ENCODE results near the gene RAE1. TPM values are rescaled to one million over a fixed set of nuclear protein-coding genes. Genes with fewer than 3 reads are reported as not detected.

RAE1 gene
- total and polyA plus RNA-seq, 2 experiments from 2014 or later, result 35.4 to 43.3 TPM

DNA sequence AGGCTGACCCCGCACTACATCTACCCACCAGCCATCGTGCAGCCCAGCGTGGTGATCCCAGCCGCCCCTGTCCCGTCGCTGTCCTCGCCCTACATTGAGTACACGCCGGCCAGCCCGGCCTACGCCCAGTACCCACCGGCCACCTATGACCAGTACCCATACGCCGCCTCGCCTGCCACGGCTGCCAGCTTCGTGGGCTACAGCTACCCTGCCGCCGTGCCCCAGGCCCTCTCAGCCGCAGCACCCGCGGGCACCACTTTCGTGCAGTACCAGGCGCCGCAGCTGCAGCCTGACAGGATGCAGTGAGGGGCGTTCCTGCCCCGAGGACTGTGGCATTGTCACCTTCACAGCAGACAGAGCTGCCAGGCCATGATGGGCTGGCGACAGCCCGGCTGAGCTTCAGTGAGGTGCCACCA lies 56.5 kb downstream of the RAE1 start:
- Mint-ChIP-seq H3K4me1 (no peaks in the 10 kb centered on the region), H3K9me3 (no peaks in the 10 kb centered on the region), H3K4me3 (no peak overlapping the region), H3K27ac (no peak overlapping the region), H3K36me3 (ENCODE audit: low read depth) (peaks cover 31% of the 10 kb centered on the region; the same call in 2 of the 3 replicates), H3K27me3 (ENCODE audit: insufficient read depth, low read depth, poor library complexity) (peaks cover 7% of the 10 kb centered on the region)
- H4K20me1 ChIP-seq (replicated peaks; ENCODE audit: insufficient read depth), result peaks cover 2% of the 10 kb centered on the region; the same call in 1 of the 2 replicates
- no peak overlapping the region for H3K4me2 ChIP-seq
- H3K4me3 ChIP-seq, result no peak overlapping the region
- peaks cover 5% of the 10 kb centered on the region for H3K79me2 ChIP-seq (replicated peaks; ENCODE audit: insufficient read depth)
- no peak overlapping the region for H2AFZ ChIP-seq
- H3K27me3 ChIP-seq (ENCODE audit: insufficient read depth), result no peaks in the 10 kb centered on the region
- ATAC-seq (no peak), DNase-seq (ENCODE audit: low spot score) (no peak)
- no peaks in the 10 kb centered on the region for H3K4me1 ChIP-seq (ENCODE audit: insufficient read depth)
- no peaks in the 10 kb centered on the region for H3K9me2 ChIP-seq (ENCODE audit: insufficient read depth)
- no peak overlapping the region for H3K27ac ChIP-seq (ENCODE audit: low read depth)
- TF ChIP-seq CREB1 (CRISPR knock-in tag; IDR thresholded peaks at IDR 0.05; ENCODE audit: low read depth), result no peak
- TF ChIP-seq, protein P1, sequence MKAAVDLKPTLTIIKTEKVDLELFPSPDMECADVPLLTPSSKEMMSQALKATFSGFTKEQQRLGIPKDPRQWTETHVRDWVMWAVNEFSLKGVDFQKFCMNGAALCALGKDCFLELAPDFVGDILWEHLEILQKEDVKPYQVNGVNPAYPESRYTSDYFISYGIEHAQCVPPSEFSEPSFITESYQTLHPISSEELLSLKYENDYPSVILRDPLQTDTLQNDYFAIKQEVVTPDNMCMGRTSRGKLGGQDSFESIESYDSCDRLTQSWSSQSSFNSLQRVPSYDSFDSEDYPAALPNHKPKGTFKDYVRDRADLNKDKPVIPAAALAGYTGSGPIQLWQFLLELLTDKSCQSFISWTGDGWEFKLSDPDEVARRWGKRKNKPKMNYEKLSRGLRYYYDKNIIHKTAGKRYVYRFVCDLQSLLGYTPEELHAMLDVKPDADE (IDR thresholded peaks at IDR 0.05), result no peak
- no peak for TF ChIP-seq EZH2phosphoT487 (IDR thresholded peaks at IDR 0.05; ENCODE audit: unreplicated experiment)
- no peak for TF ChIP-seq ZNF331 (CRISPR knock-in tag; IDR thresholded peaks at IDR 0.05; ENCODE audit: low read depth)
- TF ChIP-seq STAT1 (IDR thresholded peaks at IDR 0.05; ENCODE audit: unreplicated experiment), result no peak
- H3K36me3 ChIP-seq (ENCODE audit: insufficient read depth), result peaks cover 10% of the 10 kb centered on the region; the same call in 1 of the 2 replicates
- H3F3A ChIP-seq (replicated peaks; ENCODE audit: low read depth), result no peaks in the 10 kb centered on the region

- H3K4me3 Mint-ChIP-seq, result no peak overlapping the region
- Histone ChIP-seq H3K36me3 (ENCODE audit: insufficient read depth) (peaks cover 10% of the 10 kb centered on the region; the same call in 1 of the 2 replicates), H3K27ac (ENCODE audit: low read depth) (no peak overlapping the region), H4K20me1 (replicated peaks; ENCODE audit: insufficient read depth) (peaks cover 2% of the 10 kb centered on the region; the same call in 1 of the 2 replicates), H3K4me2 (no peak overlapping the region), H3K27me3 (ENCODE audit: insufficient read depth) (no peaks in the 10 kb centered on the region), H3F3A (replicated peaks; ENCODE audit: low read depth) (no peaks in the 10 kb centered on the region), H3K4me3 (no peak overlapping the region), H3K9me2 (ENCODE audit: insufficient read depth) (no peaks in the 10 kb centered on the region), H3K79me2 (replicated peaks; ENCODE audit: insufficient read depth) (no peaks in the 10 kb centered on the region; the same call in 1 of the 2 replicates), H3K4me1 (ENCODE audit: insufficient read depth) (no peaks in the 10 kb centered on the region), H2AFZ (no peak overlapping the region)
- H3K4me1 Mint-ChIP-seq, result no peaks in the 10 kb centered on the region
- ATAC-seq (no peak), DNase-seq (ENCODE audit: low spot score) (no peak)
- no peak overlapping the region for H3K27ac Mint-ChIP-seq
- H3K36me3 Mint-ChIP-seq (ENCODE audit: low read depth), result peaks cover 31% of the 10 kb centered on the region; the same call in 2 of the 3 replicates
- peaks cover 7% of the 10 kb centered on the region for H3K27me3 Mint-ChIP-seq (ENCODE audit: insufficient read depth, low read depth, poor library complexity)
- no peaks in the 10 kb centered on the region for H3K9me3 Mint-ChIP-seq
- TF ChIP-seq NANOG (IDR thresholded peaks at IDR 0.05; ENCODE audit: borderline replicate concordance) (no peak), EZH2 (IDR thresholded peaks at IDR 0.05; ENCODE audit: low read depth, unreplicated experiment) (no peak), POLR2AphosphoS5 (IDR thresholded peaks at IDR 0.05; ENCODE audit: low read depth) (no peak), ZNF114 (CRISPR knock-in tag; IDR thresholded peaks at IDR 0.05) (no peak), JUNB (IDR thresholded peaks at IDR 0.05; ENCODE audit: unreplicated experiment) (no peak), EZH2phosphoT487 (IDR thresholded peaks at IDR 0.05; ENCODE audit: unreplicated experiment) (no peak), ZNF462 (CRISPR knock-in tag; IDR thresholded peaks at IDR 0.05) (no peak), CREB1 (CRISPR knock-in tag; IDR thresholded peaks at IDR 0.05; ENCODE audit: low read depth) (no peak)
- TF ChIP-seq, protein P1 (IDR thresholded peaks at IDR 0.05), result no peak
- TF ChIP-seq, protein P2, sequence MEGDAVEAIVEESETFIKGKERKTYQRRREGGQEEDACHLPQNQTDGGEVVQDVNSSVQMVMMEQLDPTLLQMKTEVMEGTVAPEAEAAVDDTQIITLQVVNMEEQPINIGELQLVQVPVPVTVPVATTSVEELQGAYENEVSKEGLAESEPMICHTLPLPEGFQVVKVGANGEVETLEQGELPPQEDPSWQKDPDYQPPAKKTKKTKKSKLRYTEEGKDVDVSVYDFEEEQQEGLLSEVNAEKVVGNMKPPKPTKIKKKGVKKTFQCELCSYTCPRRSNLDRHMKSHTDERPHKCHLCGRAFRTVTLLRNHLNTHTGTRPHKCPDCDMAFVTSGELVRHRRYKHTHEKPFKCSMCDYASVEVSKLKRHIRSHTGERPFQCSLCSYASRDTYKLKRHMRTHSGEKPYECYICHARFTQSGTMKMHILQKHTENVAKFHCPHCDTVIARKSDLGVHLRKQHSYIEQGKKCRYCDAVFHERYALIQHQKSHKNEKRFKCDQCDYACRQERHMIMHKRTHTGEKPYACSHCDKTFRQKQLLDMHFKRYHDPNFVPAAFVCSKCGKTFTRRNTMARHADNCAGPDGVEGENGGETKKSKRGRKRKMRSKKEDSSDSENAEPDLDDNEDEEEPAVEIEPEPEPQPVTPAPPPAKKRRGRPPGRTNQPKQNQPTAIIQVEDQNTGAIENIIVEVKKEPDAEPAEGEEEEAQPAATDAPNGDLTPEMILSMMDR (conservative IDR thresholded peaks at IDR 0.05; ENCODE audit: low read depth in 2 of 2), result no peak
Observed at GRCh38 chr20:57408131-57408530, 57.1 kb downstream of the RAE1 start.
